Caco-2 (cell line): ENCODE measurements around the gene PIK3C2G. TPM values are rescaled to one million over a fixed set of nuclear protein-coding genes. Genes with fewer than 3 reads are reported as not detected.

ENCODE experiments used
- BruUV-seq: library from RNA; stranded (reverse); fragments of 400-500 nt; replicated peaks from 2 replicates; lab custom pipeline; 2021; lab: Mats Ljungman, UMichigan
- CTCF ChIA-PET: fragments of 300-600 bp; sonication (Branson Sonifier 250); formaldehyde crosslinking; loops from one replicate; lab custom pipeline; 2022; ENCODE audit warnings: antibody characterized with exemption; lab: Charles Lee
- POLR2A ChIA-PET: fragments of 300-600 bp; sonication (Branson Sonifier 250); formaldehyde crosslinking; loops from one replicate; lab custom pipeline; 2022; ENCODE audit warnings: antibody characterized with exemption; lab: Charles Lee
- DNase-seq, 2 experiments: peaks; one replicate each; pipeline versions ENCODE4 v3.0.0 to v3.0.0-alpha.2; 2020 to 2022
- H3K27me3 ChIP-seq: replicated peaks from 2 replicates; pipeline ENCODE4 v1.6.0; 2011; ENCODE audit warnings: low read length; ENCODE audit not compliant: control insufficient read depth, insufficient read depth
- H3K36me3 ChIP-seq: 2 replicates; pipeline ENCODE4 v1.5.1; 2011; ENCODE audit warnings: low read length; ENCODE audit not compliant: control insufficient read depth, insufficient read depth
- H3K4me1 ChIP-seq: fragments of 250-450 bp; sonication (Bioruptor Pico); 2 replicates; pipeline ENCODE4 v1.5.1; 2020; ENCODE audit warnings: mild to moderate bottlenecking
- H3K4me3 ChIP-seq: 2 replicates; pipeline ENCODE4 v1.5.1; 2011; ENCODE audit warnings: low read depth, mild to moderate bottlenecking, control low read depth, low read length
- H3K9me3 ChIP-seq: fragments of 250-450 bp; sonication (Bioruptor Pico); 2 replicates; pipeline ENCODE4 v1.5.1; 2020; ENCODE audit warnings: mild to moderate bottlenecking, moderate library complexity
- H3K27ac Mint-ChIP-seq: one replicate; pipeline ENCODE4 v1.8.0; 2022; ENCODE audit warnings: mixed read lengths; ENCODE audit not compliant: unreplicated experiment
- H3K27me3 Mint-ChIP-seq: one replicate; pipeline ENCODE4 v1.8.0; 2022; ENCODE audit warnings: mixed read lengths; ENCODE audit not compliant: insufficient read depth, unreplicated experiment
- H3K36me3 Mint-ChIP-seq: one replicate; pipeline ENCODE4 v1.8.0; 2022; ENCODE audit warnings: mild to moderate bottlenecking, mixed read lengths; ENCODE audit not compliant: insufficient read depth, unreplicated experiment
- H3K4me1 Mint-ChIP-seq: one replicate; pipeline ENCODE4 v1.8.0; 2022; ENCODE audit warnings: low read depth, mixed read lengths; ENCODE audit not compliant: unreplicated experiment
- H3K4me3 Mint-ChIP-seq: one replicate; pipeline ENCODE4 v1.8.0; 2022; ENCODE audit warnings: mild to moderate bottlenecking, moderate library complexity, mixed read lengths; ENCODE audit not compliant: unreplicated experiment
- H3K9me3 Mint-ChIP-seq: one replicate; pipeline ENCODE4 v1.8.0; 2022; ENCODE audit warnings: mixed read lengths; ENCODE audit not compliant: unreplicated experiment
- CTCF ChIP-seq, 2 experiments: fragments of 200-600 bp in 1 of 2; IDR thresholded peaks; 1 replicate in 1 of 2; 2 replicates in 1 of 2; pipeline versions ENCODE4 v1.5.1 to v1.8.0; 2011 to 2022; ENCODE audit warnings: antibody characterized with exemption in 1 of 2, control low read depth in 1 of 2, inconsistent platforms in 1 of 2, low read depth in 1 of 2, low read length in 1 of 2, mild to moderate bottlenecking in 1 of 2, moderate library complexity in 1 of 2; ENCODE audit not compliant: insufficient read depth in 1 of 2, severe bottlenecking in 1 of 2, unreplicated experiment in 1 of 2
- intact Hi-C: fragments of 100-400 bp; cut with micrococcal nuclease; formaldehyde crosslinking; loops from one replicate; pipeline ENCODE4 v1.10.0; 2022; ENCODE audit not compliant: unreplicated experiment
- total RNA-seq: library from RNA; stranded (reverse); gene quantifications from 2 replicates; pipeline ENCODE4 v1.2.3, GENCODE V29; 2022

The PIK3C2G gene
- total RNA-seq, 1 experiment from 2014 or later: not detected

GRCh38 chr12:18363321-18363720 is 102.0 kb downstream of the PIK3C2G start:
- CTCF ChIA-PET: no interaction called here
- Histone ChIP-seq H3K4me1 (no peaks in the 10 kb centered on the region), H3K9me3 (no peaks in the 10 kb centered on the region), H3K27me3 (no peaks in the 10 kb centered on the region; the same call in none of the 2 replicates), H3K36me3 (no peaks in the 10 kb centered on the region), H3K4me3 (no peak overlapping the region)
- intact Hi-C loops: no loop called here
- H3K4me1 Mint-ChIP-seq: no peaks in the 10 kb centered on the region
- no peak overlapping the region for H3K27ac Mint-ChIP-seq
- no peak overlapping the region for H3K4me3 Mint-ChIP-seq
- POLR2A ChIA-PET: no interaction called here
- no TSS peak for BruUV-seq
- TF ChIP-seq CTCF (IDR thresholded peaks at IDR 0.05; ENCODE audit: insufficient read depth in 1 of 2, low read depth in 1 of 2, low read length in 1 of 2, severe bottlenecking in 1 of 2, unreplicated experiment in 1 of 2): no peak
- H3K27me3 Mint-ChIP-seq: peaks cover 18% of the 10 kb centered on the region
- no peaks in the 10 kb centered on the region for H3K36me3 Mint-ChIP-seq
- no peak for DNase-seq
- no peaks in the 10 kb centered on the region for H3K9me3 Mint-ChIP-seq

GRCh38 chr12:18368594-18368993 is 107.3 kb downstream of the PIK3C2G start:
- CTCF ChIA-PET: no interaction called here
- Mint-ChIP-seq H3K9me3 (no peaks in the 10 kb centered on the region), H3K27ac (no peak overlapping the region), H3K27me3 (peaks cover 7% of the 10 kb centered on the region), H3K4me3 (no peak overlapping the region), H3K4me1 (no peaks in the 10 kb centered on the region), H3K36me3 (no peaks in the 10 kb centered on the region)
- BruUV-seq: no TSS peak
- Histone ChIP-seq H3K27me3 (no peaks in the 10 kb centered on the region), H3K9me3 (no peaks in the 10 kb centered on the region), H3K4me3 (no peak overlapping the region), H3K4me1 (no peaks in the 10 kb centered on the region), H3K36me3 (no peaks in the 10 kb centered on the region)
- DNase-seq: no peak
- intact Hi-C loops: no loop called here
- POLR2A ChIA-PET: no interaction called here
- no peak for TF ChIP-seq CTCF (IDR thresholded peaks at IDR 0.05; ENCODE audit: insufficient read depth in 1 of 2, low read depth in 1 of 2, low read length in 1 of 2, severe bottlenecking in 1 of 2, unreplicated experiment in 1 of 2)

GRCh38 chr12:18373181-18373580 is 111.9 kb downstream of the PIK3C2G start:
- no peak for TF ChIP-seq CTCF (IDR thresholded peaks at IDR 0.05; ENCODE audit: insufficient read depth in 1 of 2, low read depth in 1 of 2, low read length in 1 of 2, severe bottlenecking in 1 of 2, unreplicated experiment in 1 of 2)
- POLR2A ChIA-PET: no interaction called here
- intact Hi-C loops: no loop called here
- H3K36me3 Mint-ChIP-seq: no peaks in the 10 kb centered on the region
- H3K27me3 ChIP-seq: no peaks in the 10 kb centered on the region
- no peaks in the 10 kb centered on the region for H3K27me3 Mint-ChIP-seq
- H3K27ac Mint-ChIP-seq: no peak overlapping the region
- no peaks in the 10 kb centered on the region for H3K36me3 ChIP-seq
- CTCF ChIA-PET: no interaction called here
- H3K9me3 ChIP-seq: no peaks in the 10 kb centered on the region
- no TSS peak for BruUV-seq
- H3K4me1 Mint-ChIP-seq: no peaks in the 10 kb centered on the region
- no peaks in the 10 kb centered on the region for H3K4me1 ChIP-seq
- no peak overlapping the region for H3K4me3 Mint-ChIP-seq
- peaks cover 20% of the 10 kb centered on the region for H3K9me3 Mint-ChIP-seq
- no peak for DNase-seq
- H3K4me3 ChIP-seq: no peak overlapping the region
